ENCODE results near the gene CACNG3.
"Not testable (repeated sequence)": the region's sequence is repeated elsewhere in the genome, so short reads cannot be mapped to it uniquely, and the experiment has no call there.

CACNG3 gene

GRCh38 chr16:24281466-24281865, 25.3 kb downstream of the CACNG3 start:
- DNase-seq = no peak

DNA sequence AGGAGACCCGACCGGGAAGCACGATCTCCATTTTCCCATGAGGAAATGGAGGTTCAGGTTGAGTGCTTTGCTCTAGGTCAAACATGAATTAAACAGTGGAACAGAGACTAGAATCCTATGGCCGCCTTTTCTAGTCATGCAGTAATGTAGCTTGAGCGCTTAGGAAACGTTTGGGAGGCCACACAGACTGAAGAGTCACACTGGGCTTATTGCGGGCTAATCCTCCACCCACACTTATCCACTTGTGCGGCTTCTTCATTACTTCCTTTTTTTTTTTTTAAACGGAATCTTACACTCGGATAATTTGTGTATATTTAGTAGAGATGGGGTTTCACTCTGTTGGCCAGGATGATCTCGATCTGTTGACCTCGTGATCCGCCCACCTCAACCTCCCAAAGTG, 26.0 kb downstream of the CACNG3 start:
- DNase-seq = no peak

DNA sequence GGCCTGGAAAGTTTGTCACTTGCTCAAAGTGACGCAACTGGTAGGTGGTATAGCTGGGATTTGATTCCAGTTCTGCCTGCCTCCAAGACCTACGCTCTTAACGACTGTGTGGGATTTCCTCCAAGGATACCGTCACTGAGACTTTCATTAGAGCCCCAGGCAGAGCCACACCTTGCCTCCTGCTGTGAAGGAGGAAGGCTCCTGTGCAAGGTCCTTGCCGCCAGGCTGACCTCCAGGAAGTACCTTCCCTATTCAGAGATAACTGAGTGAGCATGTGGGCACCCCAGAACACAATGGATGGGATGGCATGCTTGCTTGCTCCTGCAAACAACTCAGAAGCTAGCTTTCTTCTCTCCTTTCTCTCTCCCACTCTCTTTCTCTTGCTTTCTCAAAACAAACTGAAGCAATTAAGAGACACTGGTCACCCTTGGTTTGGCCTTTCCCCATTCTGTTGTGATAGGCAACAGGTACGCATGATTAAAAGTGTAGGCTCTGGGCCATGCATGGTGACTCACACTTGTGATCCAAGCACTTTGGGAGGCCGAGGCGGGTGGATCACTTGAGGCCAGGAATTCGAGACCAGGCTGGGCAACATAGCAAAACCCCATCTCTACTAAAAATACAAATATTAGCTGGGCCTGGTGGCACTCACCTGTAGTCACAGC, 30.7 kb downstream of the CACNG3 start:
- DNase-seq = no peak

- no peak for DNase-seq
These were observed 32.4 kb downstream of the CACNG3 start for GRCh38 chr16:24288516-24288915.

DNA sequence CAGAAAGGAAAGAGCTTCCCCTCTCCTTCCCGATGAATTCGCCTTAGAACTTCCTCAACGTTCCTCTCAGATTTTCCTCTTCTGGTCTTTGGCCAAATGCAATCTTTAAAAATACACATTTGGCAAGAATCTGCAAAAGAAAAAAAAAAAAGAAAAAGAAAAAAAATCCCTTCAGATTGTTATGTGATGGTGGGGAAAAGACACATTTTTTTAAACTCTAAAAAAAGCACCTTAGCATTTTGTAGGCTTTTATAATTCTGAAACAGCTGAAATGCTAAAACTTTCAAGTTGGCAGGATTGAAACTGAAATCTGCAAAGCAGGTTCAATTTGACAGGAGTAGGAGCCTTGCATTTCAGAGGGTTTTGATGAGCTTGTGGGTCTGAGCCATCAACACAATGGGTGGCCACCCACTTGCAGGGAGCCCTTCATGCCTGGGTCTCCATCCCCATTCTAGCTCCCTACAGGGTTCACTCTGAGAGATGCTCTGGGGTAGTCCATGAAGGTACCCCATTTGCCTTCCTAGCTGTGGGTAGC, 33.1 kb downstream of the CACNG3 start:
- no peak for DNase-seq

GRCh38 chr16:24291932-24292331, 35.8 kb downstream of the CACNG3 start:
- no peak for DNase-seq

DNA sequence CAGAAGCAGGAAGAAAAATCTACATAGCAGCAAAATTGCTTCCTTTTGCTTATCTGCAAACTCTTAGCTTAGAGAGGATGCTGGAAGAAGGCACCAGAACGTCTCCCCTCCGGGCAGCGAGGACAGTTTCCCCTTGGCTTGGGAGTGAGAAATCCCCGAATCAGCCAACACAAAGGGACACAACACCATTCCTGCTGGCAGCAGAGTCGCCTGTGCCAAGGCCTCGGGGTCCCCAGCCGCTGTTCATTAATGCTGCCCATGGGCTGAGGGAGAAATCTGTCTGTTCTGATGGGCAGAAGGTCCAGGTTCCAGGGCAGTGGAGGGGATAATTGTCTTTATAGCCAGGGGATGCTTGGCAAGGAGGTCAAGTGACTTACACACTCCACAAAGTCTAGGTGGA, 38.0 kb downstream of the CACNG3 start:
- DNase-seq = no peak

GRCh38 chr16:24297375-24297774, 41.2 kb downstream of the CACNG3 start:
- no peak for DNase-seq

DNA sequence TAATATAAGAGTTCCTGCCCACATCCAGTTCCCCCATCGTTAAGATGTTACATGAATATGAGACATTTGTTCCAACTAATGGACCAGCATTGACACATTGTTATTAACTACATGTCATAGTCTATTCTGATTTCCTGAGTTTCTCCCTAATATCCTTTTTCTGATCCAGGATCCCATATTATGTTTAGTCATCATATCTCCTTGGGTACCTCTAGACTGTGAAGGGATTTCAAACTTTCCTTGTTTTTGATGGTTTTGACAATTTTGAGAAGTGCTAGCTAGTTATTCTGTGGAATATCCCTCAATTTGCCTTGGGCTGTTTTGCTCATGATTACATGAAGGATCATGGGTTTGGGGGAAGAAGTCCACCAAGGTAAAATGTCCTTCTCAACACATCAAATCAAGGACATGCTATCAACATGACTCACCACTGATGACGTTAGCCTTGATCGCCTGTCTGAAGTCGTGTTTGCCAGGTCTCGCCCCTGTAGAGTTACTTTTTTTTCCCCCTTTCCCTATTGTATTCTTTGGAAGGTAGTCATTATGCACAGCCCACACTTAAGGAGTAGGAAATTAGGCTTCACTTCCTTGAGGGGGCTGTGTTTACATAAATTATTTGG, 42.5 kb downstream of the CACNG3 start:
- no peak for DNase-seq

DNA sequence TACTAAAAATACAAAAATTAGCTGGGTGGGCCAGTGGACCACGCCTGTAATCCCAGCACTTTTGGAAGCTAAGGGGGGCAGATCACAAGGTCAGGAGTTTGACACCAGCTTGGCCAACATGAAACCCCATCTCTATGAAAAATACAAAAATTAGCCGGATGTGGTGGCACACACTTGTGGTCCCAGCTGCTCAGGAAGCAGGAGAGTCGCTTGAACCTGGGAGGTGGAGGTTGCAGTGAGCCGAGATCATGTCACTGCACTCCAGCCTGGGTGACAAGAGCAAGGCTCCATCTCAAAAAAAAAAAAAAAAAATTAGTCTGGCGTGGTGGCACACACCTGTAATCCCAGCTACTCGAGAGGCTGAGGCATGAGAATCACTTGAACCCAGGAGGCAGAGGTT, 44.6 kb downstream of the CACNG3 start:
- DNase-seq = not testable (repeated sequence)

DNA sequence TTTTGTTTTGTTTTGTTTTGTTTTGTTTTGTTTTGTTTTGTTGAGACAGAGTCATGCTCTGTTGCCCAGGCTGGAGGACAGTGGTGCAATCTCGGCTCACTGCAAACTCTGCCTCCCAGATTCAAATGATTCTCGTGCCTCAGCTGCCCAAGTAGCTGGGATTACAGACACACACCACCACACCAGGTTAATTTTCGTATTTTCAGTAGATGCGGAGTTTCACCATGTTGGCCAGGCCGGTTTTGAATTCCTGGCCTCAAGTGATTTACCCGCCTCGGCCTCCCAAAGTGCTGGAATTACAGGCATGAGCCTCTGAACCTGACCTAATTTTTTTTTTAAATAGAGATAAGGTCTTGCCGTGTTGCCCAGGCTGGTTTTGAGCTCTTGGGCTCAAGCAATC, 46.5 kb downstream of the CACNG3 start:
- DNase-seq = no peak

DNA sequence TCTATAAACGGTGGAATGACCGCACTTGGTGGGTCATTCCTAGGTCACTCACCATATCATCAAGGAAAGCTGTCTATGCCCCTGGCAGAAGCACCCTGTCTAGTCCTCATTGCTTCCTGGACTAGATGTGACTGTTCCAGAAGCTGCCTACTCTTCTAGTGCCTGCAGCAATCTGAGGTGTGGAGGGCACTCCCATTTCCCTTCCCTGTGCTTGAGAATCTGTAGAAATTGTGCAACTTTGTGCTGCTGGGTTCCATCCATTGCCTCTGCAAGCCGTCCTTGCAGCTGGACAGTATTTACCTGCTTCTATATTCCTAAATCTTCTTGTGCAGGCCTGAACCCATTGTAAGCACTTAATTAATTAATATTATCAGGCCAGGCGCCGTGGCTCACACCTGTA, 52.1 kb downstream of the CACNG3 start:
- no peak for DNase-seq

GRCh38 chr16:24309258-24310142, 53.4 kb downstream of the CACNG3 start:
- peak; percentile 35 for DNase-seq

- DNase-seq = no peak
These were observed 59.2 kb downstream of the CACNG3 start for GRCh38 chr16:24315343-24315742.

DNA sequence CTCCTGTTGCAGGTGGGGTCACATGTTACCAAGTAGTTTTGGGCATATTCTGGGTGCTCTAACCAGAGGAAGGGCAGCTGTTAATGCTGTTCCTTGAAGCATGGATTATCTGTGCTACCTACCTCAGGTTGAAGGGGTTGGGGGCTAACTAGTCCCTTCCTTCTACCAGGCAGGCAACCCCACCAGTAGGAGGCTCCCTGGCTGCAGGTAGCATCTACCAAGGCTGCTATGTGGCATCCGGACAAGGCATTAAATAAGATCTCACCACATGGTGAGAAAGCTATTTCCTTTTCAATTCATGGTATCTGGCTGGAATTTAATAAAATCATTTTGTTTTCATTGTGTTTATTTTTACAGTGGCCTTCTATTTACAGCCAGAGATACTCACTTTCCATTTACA, 62.5 kb downstream of the CACNG3 start:
- no peak for DNase-seq

- no peak for DNase-seq
These were observed 63.1 kb downstream of the CACNG3 start for GRCh38 chr16:24319126-24319814.

- no peak for DNase-seq
These were observed 66.0 kb downstream of the CACNG3 start for GRCh38 chr16:24322106-24322505.

DNA sequence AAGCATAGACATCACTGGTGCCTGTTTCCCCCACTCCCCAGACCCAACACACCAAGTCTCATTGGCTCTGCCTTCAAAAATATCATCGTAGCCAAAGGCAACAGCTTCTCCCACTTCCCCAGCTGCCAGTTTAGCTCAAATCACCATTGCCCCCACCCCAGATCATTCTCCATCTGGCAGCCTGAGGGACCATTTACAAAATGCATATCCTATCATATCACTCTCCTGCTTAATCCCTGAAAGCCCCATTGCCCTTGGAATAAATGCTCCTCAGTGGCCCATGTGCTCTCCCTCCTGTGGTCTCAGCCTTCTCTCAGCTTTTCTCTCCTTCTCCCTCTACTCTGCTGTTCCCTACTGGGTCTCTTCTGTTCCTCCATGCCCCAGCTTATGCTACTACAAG, 68.3 kb downstream of the CACNG3 start:
- DNase-seq = no peak

- DNase-seq = no peak
These were observed 72.8 kb downstream of the CACNG3 start for GRCh38 chr16:24328835-24329452.

- DNase-seq = no peak
These were observed 76.0 kb downstream of the CACNG3 start for GRCh38 chr16:24332178-24332577.

GRCh38 chr16:24332582-24333090, 76.5 kb downstream of the CACNG3 start:
- DNase-seq = no peak

DNA sequence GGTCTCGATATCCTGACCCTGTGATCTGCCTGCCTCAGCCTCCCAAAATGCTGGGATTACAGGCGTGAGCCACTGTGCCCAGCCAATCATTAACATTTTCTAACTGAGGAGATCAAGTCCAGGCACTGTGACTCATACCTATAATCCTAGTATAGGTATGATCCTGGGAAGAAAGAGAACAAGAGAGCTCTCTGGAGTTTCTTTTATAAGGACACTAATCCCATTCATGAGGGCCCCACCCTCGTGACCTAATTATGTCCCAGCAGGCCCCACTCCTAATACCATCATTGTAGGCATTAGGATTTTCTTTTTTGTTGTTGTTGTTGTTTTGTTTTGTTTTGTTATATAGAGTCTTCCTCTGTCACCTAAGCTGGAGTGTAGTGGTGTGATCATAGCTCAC, 80.4 kb downstream of the CACNG3 start:
- no peak for DNase-seq

All from HCEC 1CT (cell line).